LNCaP clone FGC (cell line): Measurements from ENCODE around the gene COLQ.

ENCODE experiments used
- DNase-seq: peaks from one replicate; pipeline ENCODE4 v3.0.0-alpha.2; 2011; ENCODE audit warnings: low read depth
- H3K4me3 ChIP-seq: 2 replicates; pipeline ENCODE4 v1.5.1; 2011; ENCODE audit warnings: mild to moderate bottlenecking, low read depth, low read length, control low read depth
- CTCF ChIP-seq: IDR thresholded peaks from 2 replicates; pipeline ENCODE4 v1.5.1; 2012; ENCODE audit warnings: mild to moderate bottlenecking; ENCODE audit not compliant: control insufficient read depth, insufficient read depth; ENCODE audit errors: extremely low read depth

COLQ gene

GRCh38 chr3:15551902-15552301 lies 30.4 kb upstream of the COLQ start:
- no peak for TF ChIP-seq CTCF
- DNase-seq, result no peak
- H3K4me3 ChIP-seq, result no peak overlapping the region

- no peak for TF ChIP-seq CTCF
- no peak overlapping the region for H3K4me3 ChIP-seq
- DNase-seq, result no peak
Observed at GRCh38 chr3:15549846-15550245, 28.3 kb upstream of the COLQ start.

- no peak overlapping the region for H3K4me3 ChIP-seq
- TF ChIP-seq CTCF, result no peak
- DNase-seq, result no peak
Observed at GRCh38 chr3:15542614-15543013, 21.1 kb upstream of the COLQ start.

- no peak overlapping the region for H3K4me3 ChIP-seq
- no peak for TF ChIP-seq CTCF
- DNase-seq, result no peak
Observed at GRCh38 chr3:15541371-15541770, 19.9 kb upstream of the COLQ start.

GRCh38 chr3:15539066-15539465 lies 17.6 kb upstream of the COLQ start:
- TF ChIP-seq CTCF, result no peak
- H3K4me3 ChIP-seq, result no peak overlapping the region
- DNase-seq, result no peak

- no peak for DNase-seq
- TF ChIP-seq CTCF, result no peak
Observed at GRCh38 chr3:15538345-15538744, 16.8 kb upstream of the COLQ start.

GRCh38 chr3:15536856-15537255 lies 15.3 kb upstream of the COLQ start:
- no peak for DNase-seq
- no peak overlapping the region for H3K4me3 ChIP-seq

More at GRCh38 chr3:15538345-15538744, 16.8 kb upstream of the COLQ start:
- no peak overlapping the region for H3K4me3 ChIP-seq

More at GRCh38 chr3:15536856-15537255, 15.3 kb upstream of the COLQ start:
- no peak for TF ChIP-seq CTCF
